Measurements from ENCODE around the gene ZFP36L2.
A peak's percentile ranks its signal among the peaks of the same experiment; 100 is the strongest.

ZFP36L2 gene

GRCh38 chr2:43179942-43180341 lies 46.5 kb downstream of the ZFP36L2 start:
- H3K4me1 ChIP-seq, result peaks cover 18% of the 10 kb centered on the region

GRCh38 chr2:43178602-43179542 lies 47.5 kb downstream of the ZFP36L2 start:
- H3K27me3 ChIP-seq (ENCODE audit: control insufficient read depth, insufficient read depth, low read length), result no peaks in the 10 kb centered on the region
- no peak for TF ChIP-seq CTCF (IDR thresholded peaks at IDR 0.05)
- peak overlapping the region; percentile 43 for H3K9ac ChIP-seq
- peak overlapping the region; percentile 94 for H3K27ac ChIP-seq
- no peaks in the 10 kb centered on the region for H3K36me3 ChIP-seq (ENCODE audit: control insufficient read depth, insufficient read depth, low read length)
- peaks cover 18% of the 10 kb centered on the region for H3K4me1 ChIP-seq
- H3K79me2 ChIP-seq, result no peaks in the 10 kb centered on the region
- peak overlapping the region; percentile 50 for H3K4me2 ChIP-seq (ENCODE audit: low read length)
- H3K4me3 ChIP-seq (ENCODE audit: low read depth, low read length), result peak overlapping the region; percentile 22
- peaks cover 7% of the 10 kb centered on the region for H3K9me3 ChIP-seq (ENCODE audit: control insufficient read depth, low read length)
- peak overlapping the region; percentile 97 for H2AFZ ChIP-seq

More at GRCh38 chr2:43179942-43180341, 46.5 kb downstream of the ZFP36L2 start:
- Histone ChIP-seq H3K4me2 (ENCODE audit: low read length) (no peak overlapping the region), H3K36me3 (ENCODE audit: control insufficient read depth, insufficient read depth, low read length) (no peaks in the 10 kb centered on the region), H3K9me3 (ENCODE audit: control insufficient read depth, low read length) (peaks cover 6% of the 10 kb centered on the region), H3K27ac (no peak overlapping the region), H3K79me2 (no peaks in the 10 kb centered on the region), H3K4me3 (ENCODE audit: low read depth, low read length) (no peak overlapping the region), H3K27me3 (ENCODE audit: control insufficient read depth, insufficient read depth, low read length) (no peaks in the 10 kb centered on the region), H2AFZ (no peak overlapping the region), H3K9ac (no peak overlapping the region)
- no peak for TF ChIP-seq CTCF (IDR thresholded peaks at IDR 0.05)

GRCh38 chr2:43178055-43178598 lies 48.3 kb downstream of the ZFP36L2 start:
- H3K9me3 ChIP-seq (ENCODE audit: control insufficient read depth, low read length), result peaks cover 7% of the 10 kb centered on the region
- H3K27ac ChIP-seq, result peak overlapping the region; percentile 94
- H3K4me3 ChIP-seq (ENCODE audit: low read depth, low read length), result peak overlapping the region; percentile 22
- no peak for TF ChIP-seq CTCF (IDR thresholded peaks at IDR 0.05)
- H2AFZ ChIP-seq, result peak overlapping the region; percentile 97
- peak overlapping the region; percentile 50 for H3K4me2 ChIP-seq (ENCODE audit: low read length)
- H3K79me2 ChIP-seq, result no peaks in the 10 kb centered on the region
- H3K4me1 ChIP-seq, result peaks cover 18% of the 10 kb centered on the region
- no peak overlapping the region for H3K9ac ChIP-seq
- no peaks in the 10 kb centered on the region for H3K27me3 ChIP-seq (ENCODE audit: control insufficient read depth, insufficient read depth, low read length)
- H3K36me3 ChIP-seq (ENCODE audit: control insufficient read depth, insufficient read depth, low read length), result no peaks in the 10 kb centered on the region

- TF ChIP-seq CTCF (IDR thresholded peaks at IDR 0.05), result no peak
- Histone ChIP-seq H2AFZ (no peak overlapping the region), H3K79me2 (no peaks in the 10 kb centered on the region), H3K36me3 (ENCODE audit: control insufficient read depth, insufficient read depth, low read length) (no peaks in the 10 kb centered on the region), H3K4me3 (ENCODE audit: low read depth, low read length) (no peak overlapping the region), H3K27ac (no peak overlapping the region), H3K9me3 (ENCODE audit: control insufficient read depth, low read length) (peaks cover 7% of the 10 kb centered on the region), H3K4me2 (ENCODE audit: low read length) (no peak overlapping the region), H3K9ac (no peak overlapping the region), H3K4me1 (peaks cover 18% of the 10 kb centered on the region), H3K27me3 (ENCODE audit: control insufficient read depth, insufficient read depth, low read length) (no peaks in the 10 kb centered on the region)
Observed at GRCh38 chr2:43176449-43176848, 50.0 kb downstream of the ZFP36L2 start.

Data from parathyroid adenoma (tissue), 2 donors.